AG10803 (cell line): ENCODE data around the gene GPD1L.

Experiments
- DNase-seq: peaks from one replicate; pipeline ENCODE4 v3.0.0; 2010; ENCODE audit warnings: low read depth
- H3K4me3 ChIP-seq: 2 replicates; pipeline ENCODE4 v1.5.1; 2011; ENCODE audit warnings: mild to moderate bottlenecking, low read length, control low read depth
- CTCF ChIP-seq: conservative IDR thresholded peaks from 2 replicates; pipeline ENCODE4 v1.5.1; 2011; ENCODE audit warnings: mild to moderate bottlenecking, low read length, control low read depth, inconsistent platforms

The GPD1L gene

GRCh38 chr3:32078085-32078634, 28.3 kb upstream of the GPD1L start:
- TF ChIP-seq CTCF: no peak
- no peak overlapping the region for H3K4me3 ChIP-seq
- DNase-seq: no peak

- no peak overlapping the region for H3K4me3 ChIP-seq
- TF ChIP-seq CTCF: no peak
- no peak for DNase-seq
Observed at GRCh38 chr3:32078864-32079263, 27.6 kb upstream of the GPD1L start.

- H3K4me3 ChIP-seq: no peak overlapping the region
- no peak for TF ChIP-seq CTCF
- DNase-seq: no peak
Observed at GRCh38 chr3:32082721-32083120, 23.7 kb upstream of the GPD1L start.

GRCh38 chr3:32083702-32084270, 22.6 kb upstream of the GPD1L start:
- TF ChIP-seq CTCF: no peak
- no peak overlapping the region for H3K4me3 ChIP-seq
- DNase-seq: no peak

GRCh38 chr3:32084870-32085269, 21.6 kb upstream of the GPD1L start:
- DNase-seq: no peak
- TF ChIP-seq CTCF: no peak
- no peak overlapping the region for H3K4me3 ChIP-seq

- no peak overlapping the region for H3K4me3 ChIP-seq
- no peak for DNase-seq
- no peak for TF ChIP-seq CTCF
Observed at GRCh38 chr3:32086464-32086863, 20.0 kb upstream of the GPD1L start.

- H3K4me3 ChIP-seq: no peak overlapping the region
- no peak for DNase-seq
- no peak for TF ChIP-seq CTCF
Observed at GRCh38 chr3:32089476-32089875, 16.9 kb upstream of the GPD1L start.
